CD4-positive, alpha-beta T cell treated with Interleukin-4 for 1 hour (primary cell): ENCODE measurements around the gene GABRP.
"Not testable (repeated sequence)": the region's sequence is repeated elsewhere in the genome, so short reads cannot be mapped to it uniquely, and the experiment has no call there.

ENCODE experiments used
- DNase-seq, 2 donors: peaks; one replicate each; pipeline ENCODE4 v3.0.0-alpha.2; 2020 to 2022

The GABRP gene, protein sequence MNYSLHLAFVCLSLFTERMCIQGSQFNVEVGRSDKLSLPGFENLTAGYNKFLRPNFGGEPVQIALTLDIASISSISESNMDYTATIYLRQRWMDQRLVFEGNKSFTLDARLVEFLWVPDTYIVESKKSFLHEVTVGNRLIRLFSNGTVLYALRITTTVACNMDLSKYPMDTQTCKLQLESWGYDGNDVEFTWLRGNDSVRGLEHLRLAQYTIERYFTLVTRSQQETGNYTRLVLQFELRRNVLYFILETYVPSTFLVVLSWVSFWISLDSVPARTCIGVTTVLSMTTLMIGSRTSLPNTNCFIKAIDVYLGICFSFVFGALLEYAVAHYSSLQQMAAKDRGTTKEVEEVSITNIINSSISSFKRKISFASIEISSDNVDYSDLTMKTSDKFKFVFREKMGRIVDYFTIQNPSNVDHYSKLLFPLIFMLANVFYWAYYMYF

DNA sequence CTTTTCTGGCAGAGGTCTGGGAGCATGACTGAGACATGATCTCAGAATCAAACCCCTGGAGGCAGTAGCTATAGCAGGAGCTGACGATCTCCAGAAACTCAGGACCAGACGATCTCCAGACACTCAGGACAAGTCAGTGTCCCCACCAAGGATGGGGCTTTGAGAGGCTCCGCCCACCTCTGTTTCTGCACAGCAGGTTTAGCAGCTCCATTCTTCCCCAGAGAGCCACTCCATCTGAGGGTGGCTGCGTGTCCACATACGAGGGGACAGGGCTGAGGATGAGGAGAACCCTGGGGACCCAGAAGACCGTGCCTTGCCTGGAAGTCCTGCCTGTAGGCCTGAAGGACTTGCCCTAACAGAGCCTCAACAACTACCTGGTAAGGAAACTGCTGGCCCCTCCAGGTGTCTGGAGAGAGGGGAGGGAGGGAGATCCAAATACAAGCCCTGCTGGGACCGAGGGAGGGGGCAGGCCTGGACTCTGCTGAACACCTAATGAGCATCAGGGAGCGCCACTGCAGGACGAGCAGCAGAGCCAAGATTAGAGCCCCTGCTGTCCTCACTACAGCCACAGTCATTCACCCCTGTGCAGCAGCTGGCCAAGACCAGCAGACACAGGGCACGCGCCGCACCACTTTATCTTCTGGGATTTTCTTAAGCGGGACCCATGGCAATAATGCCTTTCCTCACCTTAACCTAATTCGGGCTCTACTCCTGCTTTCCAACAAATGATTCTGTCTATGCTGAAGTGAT lies at the start of gene GABRP:
GABRP (plus strand) TSS at position 228 of the 750 bp plus-strand sequence. CDS start 4,891 bp downstream, outside the sequence.
- DNase-seq: no peak

DNA sequence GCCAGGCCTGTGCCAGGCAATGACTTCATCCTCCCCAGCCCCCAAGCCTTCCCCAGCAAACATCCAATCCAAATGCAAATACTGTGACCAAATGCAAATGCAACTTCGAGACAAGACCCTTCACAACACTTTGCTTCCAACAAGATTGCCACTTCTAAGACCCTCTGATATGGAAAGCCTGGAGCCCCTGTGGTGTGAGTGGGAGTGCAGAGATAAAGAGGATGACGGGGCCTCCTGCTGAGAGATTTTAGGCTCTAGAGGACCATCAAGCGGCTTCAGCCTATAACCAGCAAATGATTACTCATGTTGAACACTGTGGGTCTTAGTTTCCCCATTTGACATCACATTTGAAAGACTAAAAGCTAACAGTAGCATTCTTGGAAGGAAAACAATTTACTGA lies 46.6 kb upstream of the GABRP start:
- no peak for DNase-seq

DNA sequence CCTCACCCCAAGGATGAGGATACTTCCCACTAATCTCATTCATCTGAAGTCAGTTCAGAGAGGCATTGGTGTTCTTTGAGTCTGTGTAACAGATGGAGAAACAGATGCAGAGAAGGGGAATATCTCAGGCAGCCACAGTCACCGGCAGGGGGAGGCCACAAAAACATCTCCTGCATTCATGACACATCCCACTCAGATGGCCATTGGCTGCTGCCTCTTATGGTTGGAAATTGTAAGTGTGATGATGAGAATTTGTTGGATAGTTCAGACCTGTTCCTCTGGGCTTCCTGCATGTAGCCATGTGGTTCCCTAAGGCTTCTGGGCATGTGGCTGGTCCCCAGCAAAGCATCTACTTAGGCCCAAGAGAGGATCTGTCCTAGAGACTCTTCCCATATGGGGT lies 45.9 kb upstream of the GABRP start:
- no peak for DNase-seq

DNA sequence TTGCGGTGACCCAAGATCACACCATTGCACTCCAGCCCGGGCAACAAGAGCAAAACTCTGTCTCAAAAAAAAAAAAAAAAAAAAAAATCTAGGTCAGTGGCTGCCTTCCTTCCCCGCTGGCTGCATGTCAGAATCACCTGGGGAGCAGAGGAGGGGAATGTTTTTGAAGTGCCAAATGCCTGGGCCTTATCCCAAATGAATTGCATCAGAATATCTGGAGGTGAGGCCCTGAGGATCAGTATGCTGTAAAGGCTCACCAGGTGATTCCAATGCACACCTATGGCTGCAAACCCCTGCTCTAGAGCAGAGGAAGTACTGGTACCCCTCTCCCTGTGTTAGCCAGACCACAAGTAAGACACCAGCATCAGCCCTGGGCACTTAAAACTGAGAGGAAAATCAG lies 44.7 kb upstream of the GABRP start:
- DNase-seq: no peak

DNA sequence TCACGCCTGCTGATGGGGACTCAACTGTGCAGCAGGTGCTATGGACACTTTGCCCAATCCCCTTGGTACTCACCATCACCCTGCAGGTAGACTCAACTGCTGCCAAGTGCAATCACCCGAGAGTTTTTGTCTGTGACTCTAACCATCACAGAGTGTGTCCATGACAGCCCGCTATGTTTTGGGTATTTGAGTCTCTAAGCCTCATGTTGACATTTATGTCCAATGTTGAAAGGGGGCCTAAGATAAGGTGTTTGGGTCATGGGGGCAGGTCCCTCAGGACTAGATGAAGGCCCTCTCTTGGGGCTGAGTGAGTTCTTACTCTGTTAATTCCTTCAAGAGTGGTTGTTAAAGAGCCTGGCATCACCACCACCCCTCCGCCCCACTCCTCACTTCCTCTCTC lies 44.1 kb upstream of the GABRP start:
- DNase-seq: no peak

DNA sequence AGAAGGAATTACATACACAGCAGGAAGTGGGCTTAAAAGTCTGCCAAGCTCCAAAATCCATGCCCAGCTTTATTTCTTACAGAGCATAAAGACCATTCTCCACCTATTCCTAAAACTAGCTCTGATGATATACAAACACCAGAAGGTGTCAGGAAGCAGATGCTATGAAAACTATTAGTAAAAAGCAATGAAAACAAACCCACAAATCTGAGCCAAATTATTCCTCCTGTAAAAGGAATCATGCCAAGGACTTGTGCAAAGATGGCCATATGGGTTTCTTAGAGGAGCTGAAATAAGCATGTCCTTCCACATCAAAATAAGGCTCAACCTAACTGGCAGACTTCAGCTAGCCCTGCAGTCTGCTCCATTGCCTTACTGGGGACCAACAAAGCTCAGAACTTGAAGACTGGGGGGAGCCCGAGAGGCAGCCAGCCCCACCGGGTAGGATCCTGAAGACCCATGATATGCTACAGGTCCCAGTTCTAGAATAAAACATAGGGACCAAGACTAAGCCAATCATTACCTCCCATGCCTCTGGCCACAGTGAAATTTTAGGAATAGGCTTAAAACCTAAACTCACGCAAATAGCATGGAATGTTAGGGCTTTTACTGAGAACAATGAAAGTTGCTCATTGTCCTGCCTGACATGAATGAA lies 42.8 kb upstream of the GABRP start:
- no peak for DNase-seq

DNA sequence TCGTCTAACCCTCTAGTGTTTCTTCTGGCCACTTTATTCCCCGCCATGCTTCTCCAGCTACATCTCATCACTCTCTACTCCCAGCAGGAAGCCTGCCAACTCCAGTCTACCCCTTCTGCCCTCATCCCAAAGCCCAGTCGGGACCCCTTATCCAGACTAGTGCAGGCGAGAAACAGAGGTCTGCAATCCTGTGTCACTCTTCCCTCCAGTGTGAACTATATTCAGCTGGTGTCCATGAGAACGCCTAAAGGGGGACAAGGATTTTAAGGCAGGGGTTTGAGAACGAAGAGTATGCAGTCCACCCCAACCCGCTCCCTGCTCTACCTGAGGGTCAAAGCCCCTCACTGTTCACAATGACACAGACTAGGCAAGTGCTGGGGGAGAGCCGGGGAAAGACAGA lies 41.7 kb upstream of the GABRP start:
- no peak for DNase-seq

DNA sequence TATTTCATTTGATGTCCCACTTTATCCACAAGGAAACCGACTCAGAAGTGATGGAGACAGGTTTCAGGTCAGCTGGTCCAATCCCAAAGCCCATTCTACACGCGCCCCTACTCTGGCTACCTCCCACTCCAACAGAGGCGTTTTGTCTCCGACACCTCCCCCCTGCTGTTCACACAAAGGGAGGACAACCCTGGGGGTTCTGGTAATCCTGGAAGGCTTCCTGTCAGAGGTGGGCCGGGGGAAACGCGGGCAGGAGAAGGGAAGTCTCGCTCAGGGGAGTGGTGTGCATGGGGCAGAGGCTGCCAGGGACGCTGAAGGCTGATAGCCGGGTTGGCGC lies 39.7 kb upstream of the GABRP start:
- no peak for DNase-seq

DNA sequence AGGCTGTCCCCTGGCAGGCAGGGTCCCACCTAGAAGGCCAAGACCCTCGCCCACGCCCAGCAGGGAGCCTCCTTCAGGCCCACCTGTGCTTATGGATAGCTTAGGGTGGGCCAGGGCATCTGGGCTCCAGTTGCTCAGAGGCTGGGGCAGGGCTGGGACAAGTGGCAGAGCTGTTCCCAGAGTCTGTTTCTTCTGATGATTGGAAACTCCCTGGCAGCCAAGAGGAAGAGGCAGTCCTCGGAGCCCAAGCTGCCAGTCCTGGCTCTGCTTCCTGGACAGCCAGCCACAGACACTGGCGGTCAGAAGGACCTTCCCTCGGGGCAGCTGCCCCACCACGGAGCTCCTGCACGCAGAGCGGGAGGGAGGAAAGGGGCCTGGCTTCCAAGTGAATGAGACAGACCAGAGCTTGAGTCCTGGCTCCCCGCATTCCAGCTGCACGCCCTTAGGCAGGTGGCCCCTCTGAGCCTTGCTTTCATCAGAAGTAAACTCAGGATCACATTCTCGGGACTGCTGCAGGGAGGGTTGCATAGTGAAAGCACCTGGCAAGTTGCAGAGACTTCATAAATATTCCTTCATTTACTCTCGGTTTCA lies 37.9 kb upstream of the GABRP start:
- DNase-seq: no peak

DNA sequence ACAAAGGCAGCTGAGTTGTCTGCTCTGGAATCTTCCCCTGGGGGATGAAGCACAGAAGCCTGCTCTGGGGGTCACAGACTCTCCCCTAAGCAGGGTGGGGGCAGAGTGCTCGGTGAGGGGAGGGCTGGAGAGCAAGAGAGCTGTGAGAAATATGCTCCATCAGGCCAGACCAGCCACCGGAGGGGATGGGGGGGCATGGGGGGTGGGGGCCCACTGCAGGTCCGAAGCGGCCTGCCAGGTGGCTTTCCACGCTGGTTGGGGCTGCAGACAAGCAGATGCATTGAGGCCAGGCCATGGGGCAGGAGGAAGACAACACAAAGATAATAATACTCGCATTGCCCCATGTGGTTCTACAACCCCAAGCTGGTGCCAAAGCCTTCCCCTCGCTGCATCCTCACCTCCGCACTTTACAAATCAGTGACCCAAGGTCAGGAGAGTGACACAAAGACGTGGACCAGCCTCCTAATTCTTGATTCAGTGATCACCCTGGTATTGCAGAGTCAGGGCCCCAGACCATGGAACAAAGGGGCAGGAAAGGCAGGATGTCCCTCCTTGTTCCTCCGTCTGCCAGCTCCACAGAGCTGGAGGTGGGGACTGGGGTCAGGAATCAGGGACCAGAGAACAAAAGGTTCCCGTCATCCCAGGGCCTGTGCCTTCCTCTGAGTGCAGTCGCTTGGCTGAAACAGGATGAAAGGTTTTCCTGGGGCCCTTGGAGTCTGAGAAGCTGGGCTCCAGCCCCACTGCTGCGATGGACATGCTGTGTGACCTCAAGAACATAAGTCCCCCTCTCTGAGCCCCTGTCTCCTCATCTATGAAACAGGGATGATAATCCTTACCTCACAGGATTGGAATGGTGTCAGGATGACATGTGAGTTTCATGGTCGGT lies 37.2 kb upstream of the GABRP start:
- no peak for DNase-seq

DNA sequence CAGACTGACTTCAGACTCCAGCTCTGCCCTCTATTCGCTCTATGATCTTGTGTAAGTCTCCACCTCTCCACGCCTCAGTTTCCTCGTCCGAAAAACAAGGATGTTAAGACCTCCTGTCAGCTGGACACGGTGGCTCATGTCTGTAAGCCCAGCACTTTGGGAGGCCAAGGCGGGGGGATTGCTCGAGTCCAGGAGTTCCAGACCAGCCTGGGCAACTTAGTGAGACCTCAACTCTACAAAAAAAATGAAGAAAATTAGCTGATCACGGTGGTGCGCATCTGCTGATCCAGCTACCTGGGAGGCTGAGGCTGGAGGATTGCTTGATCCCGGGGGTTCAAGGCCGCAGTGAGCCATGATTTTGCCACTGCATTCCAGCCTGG lies 36.6 kb upstream of the GABRP start:
- no peak for DNase-seq

DNA sequence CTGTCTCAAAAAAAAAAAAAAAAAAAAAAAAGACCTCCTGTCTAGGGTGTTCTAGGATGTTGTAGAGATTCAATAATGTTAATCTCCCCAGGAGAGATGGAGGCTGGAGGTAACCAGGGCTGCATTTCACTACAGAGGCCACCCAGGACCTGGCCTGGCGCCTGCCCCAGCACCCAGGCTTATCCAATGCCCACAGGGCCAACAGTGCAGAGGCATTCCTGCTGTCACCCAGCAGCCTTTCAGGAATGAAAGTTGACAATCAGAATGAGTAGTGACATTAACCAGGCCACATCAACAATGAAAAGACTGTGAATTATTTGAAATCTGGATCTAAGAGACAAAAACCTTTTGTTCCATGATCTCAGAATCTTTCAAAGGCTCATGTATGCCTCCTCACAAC lies 36.2 kb upstream of the GABRP start:
- no peak for DNase-seq

DNA sequence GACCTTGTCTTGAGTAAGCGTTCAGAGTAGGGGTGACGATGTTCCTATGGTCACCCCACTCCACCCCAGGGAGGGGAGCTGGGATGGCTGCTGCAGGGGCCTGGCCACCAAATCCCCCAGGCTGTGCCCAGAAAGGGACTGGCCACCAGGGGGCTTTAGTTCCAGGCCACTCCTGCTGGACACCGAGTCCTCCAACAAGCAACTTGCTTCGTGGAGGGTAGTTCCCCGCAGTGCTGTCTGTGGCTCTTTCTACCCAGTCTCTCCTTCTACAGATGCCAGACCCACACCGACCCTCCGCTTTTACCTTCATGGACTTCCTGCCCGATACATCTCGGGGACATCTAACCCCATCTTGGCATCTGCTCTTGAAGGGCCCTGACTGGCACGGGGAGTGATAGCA lies 35.7 kb upstream of the GABRP start:
- DNase-seq: no peak

DNA sequence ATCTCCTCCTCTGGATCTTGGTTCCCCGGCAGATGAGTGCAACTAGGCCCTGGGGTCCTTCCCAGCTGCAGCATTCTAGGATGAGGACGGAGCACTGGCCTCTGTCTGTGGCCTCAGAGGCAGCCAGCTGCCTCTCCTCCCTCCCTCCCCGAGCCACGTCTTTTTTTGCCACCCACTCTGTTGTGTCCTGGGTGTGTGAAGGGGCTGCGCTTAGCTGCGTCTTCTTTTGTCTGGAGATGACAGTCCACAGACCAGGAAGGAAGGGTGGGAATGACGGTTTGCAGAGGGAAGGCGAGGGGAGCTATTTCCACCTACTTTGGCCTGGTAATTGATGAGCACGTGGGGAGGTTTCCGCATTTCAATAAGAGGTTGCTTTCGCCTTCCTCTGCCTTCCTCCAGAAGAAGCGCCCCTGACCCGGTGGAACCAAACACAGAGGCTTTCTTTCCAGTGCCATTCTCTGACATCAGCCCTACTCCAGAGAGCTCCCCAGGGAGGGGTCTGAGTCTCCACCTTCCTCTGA lies 34.5 kb upstream of the GABRP start:
- no peak for DNase-seq

DNA sequence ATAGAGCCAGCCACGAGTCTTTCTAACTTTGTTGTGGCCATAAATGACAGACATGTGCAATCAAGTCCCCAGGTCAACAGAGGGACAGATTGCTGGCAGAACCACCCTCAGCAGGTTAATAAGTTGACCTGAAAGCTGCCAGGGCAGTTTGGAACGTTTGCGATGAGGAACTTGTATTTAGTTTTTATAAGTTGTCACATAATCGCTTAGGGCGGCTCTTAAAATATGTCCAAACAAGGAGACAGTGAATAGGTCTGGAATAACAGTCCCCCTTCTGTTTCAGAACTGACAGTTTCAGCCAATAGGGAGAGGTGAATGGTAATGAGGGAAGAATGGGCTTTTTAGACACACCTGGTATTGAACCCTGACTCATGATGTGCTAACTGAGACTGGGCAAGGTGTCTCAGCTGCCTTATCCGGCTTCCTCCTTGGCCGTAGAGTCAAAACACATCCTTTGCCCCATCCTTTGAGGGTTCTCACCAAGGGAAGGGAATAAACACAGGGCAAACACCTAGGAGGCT lies 33.6 kb upstream of the GABRP start:
- no peak for DNase-seq

DNA sequence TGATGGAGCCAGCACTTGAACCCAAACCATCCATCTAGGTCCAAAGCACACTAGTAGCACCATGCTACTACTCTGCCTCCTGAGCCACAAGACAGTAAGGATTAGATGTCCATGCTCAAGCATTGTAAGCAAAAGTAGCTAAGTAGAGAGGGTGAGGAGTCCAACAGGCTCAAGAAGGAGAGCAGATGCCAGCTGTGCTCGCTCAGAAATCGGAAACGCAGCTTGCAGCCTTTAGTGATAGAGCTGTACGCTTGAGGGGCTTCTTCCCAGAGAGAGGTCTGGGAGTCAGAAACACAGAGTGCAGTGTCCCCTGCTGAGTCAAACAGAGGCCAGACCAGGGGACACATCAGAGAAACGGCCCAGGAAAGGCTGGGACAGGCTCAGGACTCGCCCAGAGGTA lies 32.7 kb upstream of the GABRP start:
- DNase-seq: no peak

DNA sequence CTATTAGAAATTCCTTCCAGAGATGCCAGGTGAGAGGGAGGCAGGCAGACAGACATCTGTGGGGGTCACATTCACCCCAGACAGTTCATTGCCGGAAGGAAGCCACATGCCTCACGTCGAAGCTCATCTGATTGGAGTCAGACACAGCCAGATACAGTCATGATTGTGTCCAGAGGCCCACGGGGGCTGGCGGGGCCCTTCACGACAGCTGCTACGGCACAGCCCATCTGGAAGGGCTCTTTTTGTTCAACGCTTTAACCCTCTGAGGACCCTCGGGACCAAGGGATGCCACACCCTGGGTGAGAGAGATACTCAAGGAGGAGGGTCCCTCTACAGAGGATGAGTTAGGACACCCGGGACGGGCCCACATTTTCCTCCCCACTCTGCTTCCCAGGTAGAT lies 31.9 kb upstream of the GABRP start:
- no peak for DNase-seq

DNA sequence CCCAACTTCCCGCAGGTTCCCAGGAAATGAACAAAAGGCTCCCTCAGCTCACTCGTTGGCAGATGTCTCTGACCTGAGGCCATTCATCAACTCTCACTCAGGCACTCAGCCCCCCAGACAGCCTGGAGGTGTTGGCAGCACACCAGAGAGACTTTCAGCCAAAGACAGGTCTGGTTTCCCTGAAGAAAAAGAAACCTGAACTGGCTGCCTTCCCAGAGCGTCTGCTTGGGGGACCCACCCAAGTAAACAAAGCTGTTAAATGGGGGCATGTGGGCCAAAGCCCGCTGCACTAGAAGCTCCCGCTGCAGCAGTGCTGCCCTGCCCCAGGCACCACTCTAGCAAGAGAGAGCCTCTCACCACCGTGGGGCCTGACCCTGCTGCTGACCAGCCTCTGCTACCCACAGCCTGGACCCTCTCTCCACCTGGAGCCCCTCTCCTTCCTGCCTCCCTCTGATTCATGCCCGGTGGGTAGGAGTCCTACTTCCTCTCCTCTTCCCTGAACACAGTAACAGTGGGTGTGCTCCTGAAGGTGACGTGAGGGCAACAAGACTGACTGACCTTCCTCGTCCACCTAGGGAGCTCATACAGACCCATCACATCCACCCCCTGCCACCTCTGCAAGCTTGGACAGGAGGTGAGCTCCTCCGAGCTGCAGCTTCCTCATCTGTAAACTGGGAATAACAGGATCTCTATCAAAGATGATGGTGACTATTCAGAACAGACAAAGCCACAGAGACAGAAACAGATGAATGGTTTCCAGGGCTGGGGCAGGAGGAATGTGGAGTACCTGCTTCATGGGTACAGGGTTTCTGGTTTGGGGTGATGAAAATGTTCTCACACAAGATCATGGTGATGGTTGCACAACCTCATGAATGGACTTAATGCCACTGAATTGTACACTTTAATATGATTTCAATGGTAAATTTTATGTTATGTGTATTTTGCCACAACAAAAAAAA lies 31.0 kb upstream of the GABRP start:
- DNase-seq: no peak

DNA sequence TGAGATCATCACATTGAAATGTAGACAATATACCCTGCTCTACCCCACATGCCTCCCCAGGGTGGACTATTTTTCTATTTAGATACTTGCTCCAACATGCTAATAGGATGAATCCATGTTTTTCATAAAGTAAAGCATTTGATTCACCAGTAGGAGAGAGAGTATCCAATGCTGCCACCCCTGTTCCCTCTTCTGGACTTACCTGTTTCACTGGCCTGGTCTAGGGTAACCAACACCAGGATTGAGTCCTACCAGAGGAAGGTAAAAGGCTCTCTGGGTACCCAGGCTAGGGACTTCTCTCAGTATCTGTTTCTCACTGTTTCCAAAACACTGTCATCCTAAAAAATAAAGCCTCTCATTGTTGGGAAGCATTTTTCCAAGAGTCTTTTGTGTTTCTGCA lies 30.2 kb upstream of the GABRP start:
- DNase-seq: no peak

DNA sequence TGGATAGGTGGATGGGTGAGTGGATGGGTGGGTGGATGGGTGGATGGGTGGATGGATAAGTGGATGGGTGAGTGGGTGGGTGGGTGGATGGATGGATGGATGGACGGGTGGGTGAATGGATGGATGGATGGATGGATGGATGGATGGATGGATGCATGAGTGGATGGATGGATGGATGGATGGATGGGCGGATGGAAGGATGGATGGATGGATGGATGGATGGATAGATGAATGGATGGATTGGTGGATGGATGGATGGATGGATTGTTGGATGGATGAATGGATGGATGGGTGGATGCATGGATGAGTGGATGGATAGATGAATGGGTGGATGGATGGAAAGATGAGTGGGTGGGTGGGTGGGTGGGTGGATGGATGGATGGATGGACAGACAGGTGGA lies 29.0 kb upstream of the GABRP start:
- not testable (repeated sequence) for DNase-seq
